HCEC 1CT (cell line): ENCODE measurements around the gene RBFOX1.

Experiments
- DNase-seq: peaks from one replicate; pipeline ENCODE4 v3.0.0-alpha.2; 2017

RBFOX1 gene

GRCh38 chr16:7332611-7333010 lies at the start of gene RBFOX1:
Gene RBFOX1 (plus strand): TSS chr16:7332845.
- no peak for DNase-seq

GRCh38 chr16:7284780-7285179 lies 47.9 kb upstream of the RBFOX1 start:
- DNase-seq = no peak

- DNase-seq = no peak
Measured at GRCh38 chr16:7285520-7285919, 47.1 kb upstream of the RBFOX1 start.

- no peak for DNase-seq
Measured at GRCh38 chr16:7289299-7289698, 43.3 kb upstream of the RBFOX1 start.

GRCh38 chr16:7290682-7291081 lies 42.0 kb upstream of the RBFOX1 start:
- no peak for DNase-seq

GRCh38 chr16:7294020-7294419 lies 38.6 kb upstream of the RBFOX1 start:
- DNase-seq = no peak

GRCh38 chr16:7303052-7303610 lies 29.5 kb upstream of the RBFOX1 start:
- DNase-seq = no peak

- no peak for DNase-seq
Measured at GRCh38 chr16:7303660-7304200, 28.9 kb upstream of the RBFOX1 start.

- DNase-seq = no peak
Measured at GRCh38 chr16:7304279-7304678, 28.4 kb upstream of the RBFOX1 start.

GRCh38 chr16:7304958-7305357 lies 27.7 kb upstream of the RBFOX1 start:
- no peak for DNase-seq

- no peak for DNase-seq
Measured at GRCh38 chr16:7313170-7313569, 19.5 kb upstream of the RBFOX1 start.

- DNase-seq = no peak
Measured at GRCh38 chr16:7314163-7314562, 18.5 kb upstream of the RBFOX1 start.

- no peak for DNase-seq
Measured at GRCh38 chr16:7315813-7316212, 16.8 kb upstream of the RBFOX1 start.

GRCh38 chr16:7316281-7316888 lies 16.3 kb upstream of the RBFOX1 start:
- no peak for DNase-seq

- no peak for DNase-seq
Measured at GRCh38 chr16:7317982-7318381, 14.7 kb upstream of the RBFOX1 start.

- no peak for DNase-seq
Measured at GRCh38 chr16:7318686-7319085, 14.0 kb upstream of the RBFOX1 start.

GRCh38 chr16:7319514-7319913 lies 13.1 kb upstream of the RBFOX1 start:
- DNase-seq = no peak

GRCh38 chr16:7321661-7322060 lies 11.0 kb upstream of the RBFOX1 start:
- no peak for DNase-seq

GRCh38 chr16:7324321-7324720 lies 8.3 kb upstream of the RBFOX1 start:
- no peak for DNase-seq

- no peak for DNase-seq
Measured at GRCh38 chr16:7325834-7326233, 6.8 kb upstream of the RBFOX1 start.

- no peak for DNase-seq
Measured at GRCh38 chr16:7330709-7331108, 1.9 kb upstream of the RBFOX1 start.

GRCh38 chr16:7331997-7332396 lies 648 bp upstream of the RBFOX1 start:
- DNase-seq = no peak

GRCh38 chr16:7333180-7333725 lies 608 bp downstream of the RBFOX1 start:
- DNase-seq = no peak

GRCh38 chr16:7334801-7335560 lies 2.3 kb downstream of the RBFOX1 start:
- DNase-seq = no peak
